ENCODE results near the gene TSPAN18.

- TF ChIP-seq CTCF (IDR thresholded peaks at IDR 0.05): no peak
- no peak for TF ChIP-seq POLR2A (IDR thresholded peaks at IDR 0.05)
These were observed 53.2 kb downstream of the TSPAN18 start for GRCh38 chr11:44779736-44780520.
